HFFc6 (cell line): ENCODE measurements around the gene EXOC4. TPM values are rescaled to one million over a fixed set of nuclear protein-coding genes. Genes with fewer than 3 reads are reported as not detected.

ENCODE experiments used
- DNase-seq: peaks from one replicate; pipeline ENCODE4 v3.0.0-alpha.2; 2018
- H3K27ac Mint-ChIP-seq: 2 replicates; pipeline ENCODE4 v1.8.0; 2020; ENCODE audit warnings: mild to moderate bottlenecking, mixed read lengths
- H3K27me3 Mint-ChIP-seq: 2 replicates; pipeline ENCODE4 v1.8.0; 2021; ENCODE audit warnings: mild to moderate bottlenecking, moderate library complexity, mixed read lengths; ENCODE audit not compliant: insufficient read depth
- H3K36me3 Mint-ChIP-seq: 2 replicates; pipeline ENCODE4 v1.8.0; 2021; ENCODE audit warnings: low read depth, mixed read lengths
- H3K4me1 Mint-ChIP-seq: 2 replicates; pipeline ENCODE4 v1.8.0; 2020; ENCODE audit warnings: low read depth, mixed read lengths
- H3K4me3 Mint-ChIP-seq: 2 replicates; pipeline ENCODE4 v1.8.0; 2020; ENCODE audit warnings: mild to moderate bottlenecking, moderate library complexity, mixed read lengths
- H3K9me3 Mint-ChIP-seq: 2 replicates; pipeline ENCODE4 v1.8.0; 2020; ENCODE audit warnings: mild to moderate bottlenecking, mixed read lengths
- CTCF ChIP-seq: fragments of 200-600 bp; sonication (generic); IDR thresholded peaks from 2 replicates; pipeline ENCODE4 v1.5.0; 2021; ENCODE audit warnings: antibody characterized with exemption, mild to moderate bottlenecking
- total RNA-seq, 6 experiments: library from RNA; stranded (reverse); fragmentation: NEBNext Ultra II Directional; extraction: Animal tissue kit (Norgen Biotek cat#: 25700); gene quantifications; 2 replicates in 1 of 6; 3 replicates in 5 of 6; pipeline ENCODE4 v1.2.3, GENCODE V29; 2021

EXOC4 gene
- total RNA-seq, 6 experiments from 2014 or later = 57.6 to 67.6 (median 61.4) TPM

- no peaks in the 10 kb centered on the region; the same call in 1 of the 2 replicates for H3K9me3 Mint-ChIP-seq
- no peak overlapping the region for H3K4me3 Mint-ChIP-seq
- peaks cover 13% of the 10 kb centered on the region for H3K4me1 Mint-ChIP-seq
- peaks cover 8% of the 10 kb centered on the region; the same call in 1 of the 2 replicates for H3K27me3 Mint-ChIP-seq
- no peak for TF ChIP-seq CTCF
- H3K27ac Mint-ChIP-seq = no peak overlapping the region
- H3K36me3 Mint-ChIP-seq = no peaks in the 10 kb centered on the region
- DNase-seq = no peak
Observed at GRCh38 chr7:133859231-133859630, 606.4 kb downstream of the EXOC4 start.

- Mint-ChIP-seq H3K4me1 (peaks cover 5% of the 10 kb centered on the region; the same call in 1 of the 2 replicates), H3K9me3 (no peaks in the 10 kb centered on the region; the same call in 1 of the 2 replicates), H3K27me3 (peaks cover 7% of the 10 kb centered on the region; the same call in 1 of the 2 replicates), H3K36me3 (no peaks in the 10 kb centered on the region), H3K4me3 (no peak overlapping the region), H3K27ac (no peak overlapping the region)
- no peak for TF ChIP-seq CTCF
- no peak for DNase-seq
Observed at GRCh38 chr7:133859871-133860450, 607.1 kb downstream of the EXOC4 start.

GRCh38 chr7:133860628-133861335 lies 607.9 kb downstream of the EXOC4 start:
- no peak for DNase-seq
- Mint-ChIP-seq H3K9me3 (no peaks in the 10 kb centered on the region; the same call in 1 of the 2 replicates), H3K27me3 (peaks cover 7% of the 10 kb centered on the region; the same call in 1 of the 2 replicates), H3K36me3 (no peaks in the 10 kb centered on the region), H3K4me3 (no peak overlapping the region), H3K4me1 (peaks cover 5% of the 10 kb centered on the region; the same call in 1 of the 2 replicates), H3K27ac (no peak overlapping the region)
- TF ChIP-seq CTCF = no peak

GRCh38 chr7:133861876-133862275 lies 609.0 kb downstream of the EXOC4 start:
- no peak for DNase-seq
- Mint-ChIP-seq H3K4me3 (no peak overlapping the region), H3K36me3 (no peaks in the 10 kb centered on the region), H3K9me3 (no peaks in the 10 kb centered on the region; the same call in 1 of the 2 replicates), H3K27ac (no peak overlapping the region), H3K27me3 (peaks cover 7% of the 10 kb centered on the region; the same call in 1 of the 2 replicates), H3K4me1 (peaks cover 5% of the 10 kb centered on the region; the same call in 1 of the 2 replicates)
- TF ChIP-seq CTCF = no peak

GRCh38 chr7:133863362-133864061 lies 610.6 kb downstream of the EXOC4 start:
- Mint-ChIP-seq H3K36me3 (no peaks in the 10 kb centered on the region), H3K9me3 (no peaks in the 10 kb centered on the region), H3K27me3 (peaks cover 7% of the 10 kb centered on the region; the same call in 1 of the 2 replicates), H3K27ac (no peak overlapping the region), H3K4me3 (no peak overlapping the region), H3K4me1 (peaks cover 5% of the 10 kb centered on the region; the same call in 1 of the 2 replicates)
- no peak for DNase-seq
- TF ChIP-seq CTCF = no peak
